Measurements from ENCODE around the gene FOXRED2. TPM values are rescaled to one million over a fixed set of nuclear protein-coding genes. Genes with fewer than 3 reads are reported as not detected.

Gene FOXRED2
- total RNA-seq, 2 donors from 2014 or later: 2.0 to 4.9 TPM

DNA sequence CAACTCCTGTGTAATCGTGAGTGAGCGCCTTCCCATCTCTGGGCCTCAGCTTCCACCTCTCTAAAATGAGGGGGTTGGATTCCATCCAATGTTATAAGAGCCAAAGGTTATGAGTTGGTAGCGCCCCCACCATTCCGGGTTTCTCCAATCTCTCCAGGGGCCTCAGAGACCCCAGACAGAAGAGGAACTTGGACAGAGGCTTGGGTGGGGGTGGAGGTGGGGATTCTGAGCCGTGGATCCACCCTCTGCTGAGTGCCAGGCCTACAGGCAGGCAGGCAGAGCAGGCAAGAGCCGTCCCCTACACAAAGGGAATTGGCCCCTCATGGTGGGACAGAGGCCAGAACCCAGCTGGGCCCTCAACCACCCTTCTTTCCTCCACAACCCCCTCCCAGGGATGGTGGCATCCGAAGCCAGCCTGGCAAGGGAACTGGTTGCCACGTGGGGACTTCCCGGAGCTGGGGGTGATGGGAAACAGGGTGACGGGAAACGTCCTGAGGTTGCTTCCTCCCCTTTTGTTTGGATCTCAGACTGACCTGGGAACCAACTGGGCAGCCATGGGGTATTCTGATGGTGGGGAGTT lies 57.2 kb downstream of the FOXRED2 start:
- intact Hi-C loops (cut with DNase I): loop anchor here (10.0 kb wide), 1 partner anchor 55 kb away; no protein-coding TSS in a partner anchor
- ATAC-seq: no peak
- peak in 2 of 4 donors; percentile 15 to 18 for DNase-seq
- 59 to 77% methylated on average over 4 to 11 of the region's 11 CpGs for WGBS, 2 donors
- H3K4me3 ChIP-seq: no peak overlapping the region
- H3K27me3 ChIP-seq: no peaks in the 10 kb centered on the region
- peak overlapping the region in 3 of 4 donors; percentile 38 to 99 (median 57) for H3K27ac ChIP-seq
- TF ChIP-seq POLR2A (IDR thresholded peaks at IDR 0.05): no peak
- TF ChIP-seq, protein P1, sequence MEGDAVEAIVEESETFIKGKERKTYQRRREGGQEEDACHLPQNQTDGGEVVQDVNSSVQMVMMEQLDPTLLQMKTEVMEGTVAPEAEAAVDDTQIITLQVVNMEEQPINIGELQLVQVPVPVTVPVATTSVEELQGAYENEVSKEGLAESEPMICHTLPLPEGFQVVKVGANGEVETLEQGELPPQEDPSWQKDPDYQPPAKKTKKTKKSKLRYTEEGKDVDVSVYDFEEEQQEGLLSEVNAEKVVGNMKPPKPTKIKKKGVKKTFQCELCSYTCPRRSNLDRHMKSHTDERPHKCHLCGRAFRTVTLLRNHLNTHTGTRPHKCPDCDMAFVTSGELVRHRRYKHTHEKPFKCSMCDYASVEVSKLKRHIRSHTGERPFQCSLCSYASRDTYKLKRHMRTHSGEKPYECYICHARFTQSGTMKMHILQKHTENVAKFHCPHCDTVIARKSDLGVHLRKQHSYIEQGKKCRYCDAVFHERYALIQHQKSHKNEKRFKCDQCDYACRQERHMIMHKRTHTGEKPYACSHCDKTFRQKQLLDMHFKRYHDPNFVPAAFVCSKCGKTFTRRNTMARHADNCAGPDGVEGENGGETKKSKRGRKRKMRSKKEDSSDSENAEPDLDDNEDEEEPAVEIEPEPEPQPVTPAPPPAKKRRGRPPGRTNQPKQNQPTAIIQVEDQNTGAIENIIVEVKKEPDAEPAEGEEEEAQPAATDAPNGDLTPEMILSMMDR (IDR thresholded peaks at IDR 0.05): no peak
- peaks cover 52% of the 10 kb centered on the region for H3K4me1 ChIP-seq
- no peaks in the 10 kb centered on the region for H3K36me3 ChIP-seq (replicated peaks in 1 of 2; ENCODE audit: insufficient read depth in 1 of 2, low read depth in 2 of 2)
- no peaks in the 10 kb centered on the region for H3K9me3 ChIP-seq

GRCh38 chr22:36447632-36448031 lies 59.2 kb downstream of the FOXRED2 start:
- DNase-seq (peak in 1 of 4 donors; percentile 18), ATAC-seq (no peak)
- TF ChIP-seq, protein P1 (IDR thresholded peaks at IDR 0.05): no peak
- no peak for TF ChIP-seq POLR2A (IDR thresholded peaks at IDR 0.05)
- intact Hi-C loops (cut with DNase I): loop anchor here (10.0 kb wide), 1 partner anchor 53 kb away; no protein-coding TSS in a partner anchor
- Histone ChIP-seq H3K27me3 (no peaks in the 10 kb centered on the region), H3K36me3 (replicated peaks in 1 of 2; ENCODE audit: insufficient read depth in 1 of 2, low read depth in 2 of 2) (no peaks in the 10 kb centered on the region), H3K27ac (no peak overlapping the region), H3K9me3 (no peaks in the 10 kb centered on the region), H3K4me3 (no peak overlapping the region), H3K4me1 (peaks cover 36% of the 10 kb centered on the region)
- 100% methylated on average over 2 of the region's 2 CpGs for WGBS, 2 donors

GRCh38 chr22:36445158-36445668 lies 61.6 kb downstream of the FOXRED2 start:
- intact Hi-C loops (cut with DNase I): loop anchor here (10.0 kb wide), 1 partner anchor 50 kb away; no protein-coding TSS in a partner anchor
- no peaks in the 10 kb centered on the region for H3K36me3 ChIP-seq (replicated peaks in 1 of 2; ENCODE audit: insufficient read depth in 1 of 2, low read depth in 2 of 2)
- H3K27ac ChIP-seq: peak overlapping the region in 2 of 4 donors; percentile 1 to 2
- H3K4me1 ChIP-seq: peaks cover 29% of the 10 kb centered on the region
- TF ChIP-seq POLR2A (IDR thresholded peaks at IDR 0.05): no peak
- TF ChIP-seq, protein P1 (IDR thresholded peaks at IDR 0.05): no peak
- H3K9me3 ChIP-seq: no peaks in the 10 kb centered on the region
- ATAC-seq: no peak
- H3K27me3 ChIP-seq: no peaks in the 10 kb centered on the region
- DNase-seq: peak in 1 of 4 donors; percentile 50
- 76 to 84% methylated on average over 8 of the region's 8 CpGs for WGBS, 2 donors
- H3K4me3 ChIP-seq: no peak overlapping the region

- Histone ChIP-seq H3K9me3 (no peaks in the 10 kb centered on the region), H3K4me1 (peaks cover 18% of the 10 kb centered on the region), H3K27me3 (no peaks in the 10 kb centered on the region), H3K4me3 (no peak overlapping the region), H3K36me3 (replicated peaks in 1 of 2; ENCODE audit: insufficient read depth in 1 of 2, low read depth in 2 of 2) (no peaks in the 10 kb centered on the region), H3K27ac (no peak overlapping the region)
- TF ChIP-seq POLR2A (IDR thresholded peaks at IDR 0.05): no peak
- TF ChIP-seq, protein P1 (IDR thresholded peaks at IDR 0.05): no peak
- 68 to 70% methylated on average over 8 of the region's 8 CpGs for WGBS, 2 donors
- intact Hi-C loops (cut with DNase I): loop anchor here (10.0 kb wide), 1 partner anchor 48 kb away; no protein-coding TSS in a partner anchor
- DNase-seq: no peak
- no peak for ATAC-seq
Measured at GRCh38 chr22:36443198-36443770, 63.6 kb downstream of the FOXRED2 start.

Measured in body of pancreas (tissue), 4 donors.